Activated T-helper 2 cell treated with anti-CD3 and anti-CD28 coated beads, Interferon-gamma antibody, Interleukin-2, Interleukin-4, amounts not matched to agents 10 μg/mL and 5 μg/mL and 100 μg/mL, durations not matched to agents 14 hours and 24 hours and 36 hours (primary cell): ENCODE measurements around the gene GAB2. TPM values are rescaled to one million over a fixed set of nuclear protein-coding genes. Genes with fewer than 3 reads are reported as not detected.

ENCODE experiments used
- DNase-seq: peaks from one replicate; pipeline ENCODE4 v3.0.0; 2021; ENCODE audit warnings: low spot score
- H3K27ac Mint-ChIP-seq: one replicate; pipeline ENCODE4 v1.8.0; 2021; ENCODE audit warnings: mixed read lengths
- H3K27me3 Mint-ChIP-seq: one replicate; pipeline ENCODE4 v1.8.0; 2021; ENCODE audit warnings: low read depth, mixed read lengths
- H3K36me3 Mint-ChIP-seq: one replicate; pipeline ENCODE4 v1.8.0; 2021; ENCODE audit warnings: low read depth, mixed read lengths
- H3K4me1 Mint-ChIP-seq: one replicate; pipeline ENCODE4 v1.8.0; 2021; ENCODE audit warnings: low read depth, mixed read lengths
- H3K4me3 Mint-ChIP-seq: one replicate; pipeline ENCODE4 v1.8.0; 2021; ENCODE audit warnings: low read depth, mild to moderate bottlenecking, moderate library complexity, mixed read lengths
- H3K9me3 Mint-ChIP-seq: one replicate; pipeline ENCODE4 v1.8.0; 2021; ENCODE audit warnings: mixed read lengths
- intact Hi-C: fragments of 100-400 bp; cut with micrococcal nuclease; formaldehyde crosslinking; loops from one replicate; pipeline ENCODE4 v1.15.1; 2023
- total RNA-seq: library from RNA; stranded (reverse); gene quantifications from 2 replicates; pipeline ENCODE4 v1.2.3, GENCODE V29; 2022

The GAB2 gene
- total RNA-seq, 1 donor from 2014 or later = 32.8 TPM

DNA sequence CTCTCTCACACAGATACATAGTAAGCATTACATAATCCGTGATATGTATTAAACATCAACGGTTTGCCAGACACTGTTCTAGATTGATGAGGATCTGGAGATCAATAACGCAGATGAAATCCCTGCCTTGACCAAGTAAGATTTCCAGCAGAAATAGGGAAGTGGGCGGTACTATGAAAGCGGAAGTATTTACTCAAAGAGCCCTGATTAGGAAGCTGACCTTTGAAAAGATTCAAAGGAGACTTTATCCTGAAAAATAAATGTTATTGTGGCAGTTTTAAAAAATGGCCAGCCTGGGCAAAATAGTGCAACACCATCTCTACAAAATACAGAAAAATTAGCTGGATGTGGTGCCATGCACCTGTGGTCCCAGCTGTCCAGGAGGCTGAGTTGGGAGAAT is 26.8 kb downstream of the GAB2 start:
- Mint-ChIP-seq H3K4me3 (no peak overlapping the region), H3K4me1 (peaks cover 52% of the 10 kb centered on the region), H3K9me3 (peaks cover 28% of the 10 kb centered on the region), H3K27me3 (no peaks in the 10 kb centered on the region), H3K36me3 (peaks cover 78% of the 10 kb centered on the region), H3K27ac (no peak overlapping the region)
- intact Hi-C loops = loop anchor here (10.0 kb wide), 1 partner anchor 96 kb away; no protein-coding TSS in a partner anchor
- DNase-seq = no peak

DNA sequence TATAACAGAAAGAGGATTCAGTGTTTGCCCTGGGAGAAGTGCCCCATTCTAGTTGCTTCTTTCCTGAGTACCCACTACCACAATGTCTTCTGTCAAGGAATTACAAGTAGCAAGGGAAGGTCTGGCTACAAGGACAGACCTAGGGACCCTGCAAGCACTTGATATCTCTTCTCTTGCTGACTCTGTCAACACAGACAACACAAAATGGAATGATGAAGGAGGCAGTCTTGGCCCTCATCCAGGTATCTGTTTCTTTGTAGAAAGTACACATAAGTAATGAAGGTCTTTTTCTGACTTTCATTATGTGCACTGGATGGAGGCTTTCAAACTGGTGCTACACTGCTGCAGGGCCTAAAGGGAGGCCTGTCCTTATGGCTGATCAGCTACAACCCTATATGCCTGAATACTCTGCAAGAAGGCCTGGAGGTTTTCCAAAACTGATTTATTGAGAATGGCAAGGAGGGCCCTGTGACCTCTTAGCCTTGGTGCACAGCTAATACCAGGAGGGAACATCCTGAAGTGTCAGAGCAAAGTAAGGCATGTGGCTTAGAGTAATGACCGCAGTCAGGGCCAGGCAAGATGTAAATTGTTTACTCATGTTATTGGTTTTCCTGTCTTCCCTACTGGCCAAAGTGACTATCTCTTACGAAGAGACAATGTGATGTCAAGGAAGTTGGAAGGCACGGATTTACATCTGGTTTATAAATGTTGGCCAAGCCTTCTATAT is 31.2 kb downstream of the GAB2 start:
- no peak overlapping the region for H3K27ac Mint-ChIP-seq
- intact Hi-C loops = loop anchor here (5.0 kb wide), 1 partner anchor 609 kb away; no protein-coding TSS in a partner anchor
- DNase-seq = no peak
- H3K4me3 Mint-ChIP-seq = no peak overlapping the region
- peaks cover 91% of the 10 kb centered on the region for H3K36me3 Mint-ChIP-seq
- no peaks in the 10 kb centered on the region for H3K27me3 Mint-ChIP-seq
- peaks cover 25% of the 10 kb centered on the region for H3K4me1 Mint-ChIP-seq
- peaks cover 63% of the 10 kb centered on the region for H3K9me3 Mint-ChIP-seq

DNA sequence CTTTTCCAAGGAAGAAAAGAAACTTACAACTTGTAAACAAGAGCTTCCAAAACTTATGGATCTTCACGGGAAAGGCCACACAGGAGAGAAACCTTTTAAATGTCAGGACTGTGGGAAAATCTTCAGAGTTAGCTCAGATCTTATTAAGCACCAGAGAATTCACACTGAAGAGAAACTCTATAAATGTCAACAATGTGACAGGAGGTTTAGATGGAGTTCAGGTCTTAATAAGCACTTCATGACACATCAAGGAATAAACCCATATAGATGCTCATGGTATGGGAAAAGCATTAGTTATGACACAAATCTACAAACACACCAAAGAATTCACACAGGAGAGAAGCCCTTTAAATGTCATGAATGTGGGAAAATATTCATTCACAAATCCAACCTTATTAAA is 32.4 kb downstream of the GAB2 start:
- Mint-ChIP-seq H3K36me3 (peaks cover 93% of the 10 kb centered on the region), H3K4me1 (peaks cover 25% of the 10 kb centered on the region), H3K9me3 (peaks cover 64% of the 10 kb centered on the region), H3K27me3 (no peaks in the 10 kb centered on the region), H3K4me3 (no peak overlapping the region), H3K27ac (no peak overlapping the region)
- no peak for DNase-seq
- intact Hi-C loops = loop anchor here (5.0 kb wide), 1 partner anchor 608 kb away; no protein-coding TSS in a partner anchor

DNA sequence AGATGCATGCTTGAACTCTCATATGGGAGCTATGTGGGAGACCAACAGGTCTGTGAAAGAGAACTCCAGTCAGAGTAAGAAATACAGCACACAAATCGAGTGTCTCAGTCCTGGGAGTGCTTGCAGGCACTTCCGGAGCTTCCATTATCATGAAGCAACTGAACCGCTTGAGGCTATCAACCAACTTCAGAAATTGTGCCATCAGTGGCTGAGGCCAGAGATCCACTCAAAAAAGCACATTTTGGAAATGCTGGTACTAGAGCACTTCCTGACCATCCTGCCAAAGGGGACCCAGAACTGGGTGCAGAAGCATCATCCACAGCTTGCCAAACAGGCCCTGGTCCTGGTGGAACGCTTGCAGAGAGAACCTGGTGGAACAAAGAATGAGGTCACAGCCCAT is 33.4 kb downstream of the GAB2 start:
- intact Hi-C loops = no loop called here
- Mint-ChIP-seq H3K36me3 (peaks cover 92% of the 10 kb centered on the region), H3K27me3 (no peaks in the 10 kb centered on the region)

DNA sequence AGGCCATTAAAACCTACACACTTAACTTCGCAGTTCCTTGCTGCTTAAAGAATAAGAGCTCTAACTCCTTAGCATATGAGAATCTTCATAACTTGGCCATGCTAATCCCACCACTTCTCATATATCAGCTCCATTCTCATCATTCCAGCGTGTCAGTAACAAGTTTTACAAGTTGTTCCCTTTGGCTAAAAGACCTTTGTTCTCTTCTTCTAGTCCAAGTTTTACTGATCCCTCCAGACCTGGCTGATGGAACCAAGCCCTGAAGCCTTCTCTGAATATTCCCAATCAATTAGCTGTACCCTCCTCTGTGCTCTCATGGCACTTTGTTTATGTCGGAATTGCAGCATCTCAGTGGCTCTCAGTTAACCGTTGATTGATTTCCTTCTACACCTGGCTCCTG is 35.8 kb downstream of the GAB2 start:
- peaks cover 71% of the 10 kb centered on the region for H3K9me3 Mint-ChIP-seq
- intact Hi-C loops = no loop called here

More for the DNA sequence above, 33.4 kb downstream of the GAB2 start:
- Mint-ChIP-seq H3K4me3 (no peak overlapping the region), H3K27ac (no peak overlapping the region), H3K9me3 (peaks cover 60% of the 10 kb centered on the region), H3K4me1 (peaks cover 31% of the 10 kb centered on the region)
- no peak for DNase-seq

GRCh38 chr11:78380615-78381051 is 37.0 kb downstream of the GAB2 start:
- Mint-ChIP-seq H3K27me3 (no peaks in the 10 kb centered on the region), H3K27ac (peak overlapping the region; percentile 54), H3K4me1 (peaks cover 49% of the 10 kb centered on the region), H3K4me3 (peak overlapping the region; percentile 34), H3K9me3 (peaks cover 66% of the 10 kb centered on the region), H3K36me3 (peaks cover 96% of the 10 kb centered on the region)
- intact Hi-C loops = no loop called here
- DNase-seq = no peak

More for the DNA sequence above, 35.8 kb downstream of the GAB2 start:
- Mint-ChIP-seq H3K27me3 (no peaks in the 10 kb centered on the region), H3K4me3 (no peak overlapping the region), H3K4me1 (peaks cover 40% of the 10 kb centered on the region), H3K36me3 (peaks cover 94% of the 10 kb centered on the region), H3K27ac (no peak overlapping the region)
- DNase-seq = no peak

- Mint-ChIP-seq H3K9me3 (peaks cover 51% of the 10 kb centered on the region), H3K36me3 (peaks cover 86% of the 10 kb centered on the region), H3K4me1 (peaks cover 56% of the 10 kb centered on the region), H3K4me3 (peak overlapping the region; percentile 56), H3K27ac (peak overlapping the region; percentile 78), H3K27me3 (no peaks in the 10 kb centered on the region)
- intact Hi-C loops = loop anchor here (2.0 to 5.0 kb wide), 2 partner anchors 37 to 54 kb away; no protein-coding TSS in a partner anchor
- DNase-seq = no peak
These were observed 38.5 kb downstream of the GAB2 start for GRCh38 chr11:78379039-78379670.

DNA sequence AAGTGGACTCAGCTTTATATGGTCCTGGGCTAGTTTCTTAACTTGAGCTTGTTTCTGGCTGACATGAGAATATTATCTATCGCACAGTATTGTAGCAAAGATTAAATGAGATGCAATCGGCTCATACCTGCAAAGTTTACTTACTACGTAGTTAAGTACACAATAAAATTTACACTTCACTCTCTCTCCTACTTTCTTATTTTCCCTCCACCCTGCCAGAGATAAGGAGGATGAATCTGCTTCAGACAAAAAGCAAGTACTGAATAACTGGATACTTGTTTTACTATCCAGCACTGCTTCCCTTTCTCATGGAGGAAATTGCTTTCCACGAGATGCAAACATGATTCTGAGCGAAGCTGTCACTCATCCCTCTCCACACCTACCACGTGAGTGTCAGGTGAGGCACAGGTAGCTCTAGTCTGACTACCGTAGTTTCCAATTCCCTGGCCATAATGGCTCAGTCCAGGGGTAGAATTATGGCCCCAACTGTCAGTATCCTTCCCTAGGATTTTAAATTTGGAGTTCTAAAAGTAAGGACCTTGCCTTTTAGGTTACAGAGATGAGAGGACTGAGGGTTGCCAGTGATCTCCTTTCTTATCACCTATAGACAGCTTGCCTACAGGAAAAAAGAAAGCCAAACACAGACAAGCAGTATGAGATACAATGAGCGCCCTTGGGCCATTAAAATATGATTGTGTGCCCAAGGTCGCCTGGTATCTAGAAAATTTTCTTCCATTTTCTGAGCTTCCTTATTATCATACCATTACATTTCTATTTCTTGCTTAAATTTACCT is 39.8 kb downstream of the GAB2 start:
- intact Hi-C loops = loop anchor here (2.0 to 5.0 kb wide), 3 partner anchors 19 to 53 kb away; no protein-coding TSS in a partner anchor
- H3K36me3 Mint-ChIP-seq = peaks cover 78% of the 10 kb centered on the region
- H3K4me1 Mint-ChIP-seq = peaks cover 61% of the 10 kb centered on the region
- peak overlapping the region; percentile 24 for H3K27ac Mint-ChIP-seq
- H3K9me3 Mint-ChIP-seq = peaks cover 44% of the 10 kb centered on the region
- DNase-seq = no peak
- no peak overlapping the region for H3K4me3 Mint-ChIP-seq
- no peaks in the 10 kb centered on the region for H3K27me3 Mint-ChIP-seq

GRCh38 chr11:78376858-78377257 is 40.8 kb downstream of the GAB2 start:
- Mint-ChIP-seq H3K27ac (no peak overlapping the region), H3K4me1 (peaks cover 63% of the 10 kb centered on the region), H3K4me3 (no peak overlapping the region), H3K9me3 (peaks cover 37% of the 10 kb centered on the region), H3K36me3 (peaks cover 69% of the 10 kb centered on the region), H3K27me3 (no peaks in the 10 kb centered on the region)
- no peak for DNase-seq
- intact Hi-C loops = loop anchor here (2.0 to 5.0 kb wide), 2 partner anchors 20 to 35 kb away; no protein-coding TSS in a partner anchor

GRCh38 chr11:78374917-78375316 is 42.7 kb downstream of the GAB2 start:
- Mint-ChIP-seq H3K27ac (peak overlapping the region; percentile 7), H3K4me3 (no peak overlapping the region), H3K27me3 (no peaks in the 10 kb centered on the region), H3K9me3 (peaks cover 26% of the 10 kb centered on the region), H3K4me1 (peaks cover 64% of the 10 kb centered on the region), H3K36me3 (peaks cover 59% of the 10 kb centered on the region)
- DNase-seq = no peak
- intact Hi-C loops = loop anchor here (5.0 kb wide), 1 partner anchor 33 kb away; no protein-coding TSS in a partner anchor

DNA sequence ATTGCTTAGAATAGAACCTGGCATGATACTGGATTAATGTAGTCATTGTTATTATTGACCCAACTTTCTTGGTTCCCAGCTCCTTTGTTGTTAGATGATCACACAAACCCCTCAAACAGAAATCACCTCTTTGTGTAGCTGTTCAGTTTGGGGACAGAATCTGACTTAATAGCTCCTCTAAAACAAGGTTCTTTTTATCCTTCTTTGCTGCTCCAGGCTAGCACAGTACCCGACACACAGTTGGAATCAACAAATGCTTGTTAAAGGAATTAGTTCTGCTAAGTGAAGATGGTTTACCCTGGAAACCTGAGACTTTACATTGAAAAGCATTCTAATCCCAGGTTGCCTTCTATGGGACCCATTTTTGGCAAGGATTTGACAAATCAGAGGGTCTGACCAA is 43.9 kb downstream of the GAB2 start:
- no peak for DNase-seq
- intact Hi-C loops = no loop called here
- H3K27me3 Mint-ChIP-seq = no peaks in the 10 kb centered on the region
- peaks cover 24% of the 10 kb centered on the region for H3K9me3 Mint-ChIP-seq
- H3K36me3 Mint-ChIP-seq = peaks cover 52% of the 10 kb centered on the region
- peak overlapping the region; percentile 10 for H3K27ac Mint-ChIP-seq
- peaks cover 55% of the 10 kb centered on the region for H3K4me1 Mint-ChIP-seq
- no peak overlapping the region for H3K4me3 Mint-ChIP-seq

DNA sequence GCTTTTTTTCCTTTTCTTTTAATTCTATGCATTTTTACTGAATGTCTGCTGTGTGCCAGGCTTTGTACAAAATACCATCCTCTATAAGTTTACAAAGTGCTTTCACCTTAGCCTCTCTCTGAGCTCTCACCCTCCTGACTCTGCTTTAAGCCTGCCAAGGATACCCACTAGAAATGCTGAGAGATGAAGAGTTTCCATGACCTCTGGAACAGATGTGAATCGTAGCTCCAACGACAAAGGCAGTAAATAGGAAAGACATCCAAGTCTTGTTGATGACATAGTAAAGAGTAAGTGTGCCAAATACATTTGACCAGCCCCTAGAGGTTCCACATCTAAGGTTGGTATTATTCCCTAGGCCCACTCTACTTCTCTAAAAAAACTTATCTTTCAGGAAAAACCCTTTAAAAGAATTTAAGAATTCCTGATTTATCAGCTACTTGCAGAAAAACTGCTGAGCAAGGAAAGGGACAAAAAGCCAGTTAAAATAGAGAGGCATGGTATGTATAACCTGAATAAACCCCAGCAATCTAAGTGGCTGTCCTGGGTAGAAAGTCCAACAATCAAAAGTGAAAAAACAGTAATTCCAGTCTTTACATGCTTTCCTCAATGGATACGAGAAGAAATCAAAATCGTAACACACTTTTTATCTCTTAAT is 45.4 kb downstream of the GAB2 start:
- no peak for DNase-seq
- H3K36me3 Mint-ChIP-seq = peaks cover 40% of the 10 kb centered on the region

More for the DNA sequence above, 45.4 kb downstream of the GAB2 start:
- Mint-ChIP-seq H3K4me1 (peaks cover 46% of the 10 kb centered on the region), H3K27ac (peak overlapping the region; percentile 5), H3K4me3 (no peak overlapping the region), H3K9me3 (peaks cover 10% of the 10 kb centered on the region), H3K27me3 (no peaks in the 10 kb centered on the region)
- intact Hi-C loops = no loop called here
